Spleen (tissue), 7 donors: Measurements from ENCODE around the gene MRO.

Source experiments
- POLR2A ChIP-seq, 3 donors: fragments of 450-650 bp; IDR thresholded peaks; one replicate each; pipeline ENCODE4 v1.5.1; 2017; ENCODE audit warnings: antibody characterized with exemption in 3 of 3, mild to moderate bottlenecking in 1 of 3
- POLR2AphosphoS5 ChIP-seq, 3 donors: sonication (generic); formaldehyde crosslinking; IDR thresholded peaks; one replicate each; pipeline ENCODE4 v1.5.1; 2017; ENCODE audit warnings: antibody characterized with exemption in 3 of 3
- TF ChIP-seq, protein P1 (sequence below), 11 experiments: fragments of 200-600 bp in 7 of 11; fragments of 450-650 bp in 4 of 11; sonication (generic) in 4 of 11; IDR thresholded peaks in 8 of 11; conservative IDR thresholded peaks in 3 of 11; 1 replicate in 7 of 11; 2 replicates in 4 of 11; pipeline versions ENCODE4 v1.4.0 to v1.8.0; 2016 to 2021; ENCODE audit warnings: antibody characterized with exemption in 11 of 11, inconsistent platforms in 4 of 11, mild to moderate bottlenecking in 1 of 11
- donor health status: DM: no; HTN: no; CAD: no; lungs with moderate emphysema.
- donor health status: DM: no; HTN: no; CAD: no.
- donor health status: DM: no; HTN: no; CAD: no.

DNA sequence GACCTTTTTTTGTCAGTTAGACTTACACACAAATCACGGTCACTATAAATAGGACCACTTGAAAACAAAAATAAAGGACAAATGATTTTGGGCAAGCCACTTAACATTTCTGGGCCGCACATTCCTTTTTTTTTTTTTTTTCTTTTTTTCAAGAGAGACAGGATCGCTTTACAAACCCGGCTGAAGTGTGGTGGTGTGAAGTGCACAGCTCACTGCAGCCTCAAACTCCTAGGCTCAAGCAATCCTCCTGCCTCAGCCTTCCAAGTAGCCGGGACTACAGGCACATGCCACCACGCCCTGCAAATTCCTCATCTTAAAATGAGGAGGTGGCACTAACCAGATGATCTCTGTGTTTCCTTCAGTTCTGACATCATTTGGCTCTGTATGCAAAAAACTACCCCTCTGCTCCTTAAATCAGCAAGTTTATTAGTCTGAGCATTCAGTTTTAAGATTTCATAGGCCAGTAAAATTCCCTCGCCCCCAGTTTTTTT, 28.3 kb upstream of the MRO start:
- TF ChIP-seq, protein P1, sequence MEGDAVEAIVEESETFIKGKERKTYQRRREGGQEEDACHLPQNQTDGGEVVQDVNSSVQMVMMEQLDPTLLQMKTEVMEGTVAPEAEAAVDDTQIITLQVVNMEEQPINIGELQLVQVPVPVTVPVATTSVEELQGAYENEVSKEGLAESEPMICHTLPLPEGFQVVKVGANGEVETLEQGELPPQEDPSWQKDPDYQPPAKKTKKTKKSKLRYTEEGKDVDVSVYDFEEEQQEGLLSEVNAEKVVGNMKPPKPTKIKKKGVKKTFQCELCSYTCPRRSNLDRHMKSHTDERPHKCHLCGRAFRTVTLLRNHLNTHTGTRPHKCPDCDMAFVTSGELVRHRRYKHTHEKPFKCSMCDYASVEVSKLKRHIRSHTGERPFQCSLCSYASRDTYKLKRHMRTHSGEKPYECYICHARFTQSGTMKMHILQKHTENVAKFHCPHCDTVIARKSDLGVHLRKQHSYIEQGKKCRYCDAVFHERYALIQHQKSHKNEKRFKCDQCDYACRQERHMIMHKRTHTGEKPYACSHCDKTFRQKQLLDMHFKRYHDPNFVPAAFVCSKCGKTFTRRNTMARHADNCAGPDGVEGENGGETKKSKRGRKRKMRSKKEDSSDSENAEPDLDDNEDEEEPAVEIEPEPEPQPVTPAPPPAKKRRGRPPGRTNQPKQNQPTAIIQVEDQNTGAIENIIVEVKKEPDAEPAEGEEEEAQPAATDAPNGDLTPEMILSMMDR (IDR thresholded peaks at IDR 0.05 in 8 of 11, conservative IDR thresholded peaks at IDR 0.05 in 3 of 11), result no peak
- no peak for TF ChIP-seq POLR2A (IDR thresholded peaks at IDR 0.05)
- TF ChIP-seq POLR2AphosphoS5 (IDR thresholded peaks at IDR 0.05), result no peak
